ENCODE results near the gene TNS1. TPM values are rescaled to one million over a fixed set of nuclear protein-coding genes. Genes with fewer than 3 reads are reported as not detected.

The TNS1 gene
- total and polyA plus RNA-seq, 2 donors (not counting 1 experiment from before 2014, with no cell fraction given), result 0.10 to 0.86 TPM

DNA sequence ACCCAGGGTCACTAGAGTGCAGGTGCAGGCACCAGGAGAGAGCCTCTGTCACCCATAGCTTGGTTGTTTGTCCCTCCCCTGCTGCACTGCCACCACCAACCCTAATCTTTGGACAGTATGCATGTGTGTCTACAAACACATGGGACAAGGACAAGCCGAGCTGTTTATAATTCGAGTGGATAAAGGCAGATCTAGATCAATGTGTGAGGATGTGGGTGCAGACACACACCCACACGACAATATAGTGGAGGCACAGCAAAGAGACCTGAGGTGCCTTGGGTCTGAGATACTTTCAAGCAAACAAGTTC lies 199.2 kb downstream of the TNS1 start:
- intact Hi-C loops (cut with micrococcal nuclease), result no loop called here
- CTCF ChIA-PET, result interaction anchor here (0.7 to 4.9 kb wide), 3 partner anchors 13 to 187 kb away, joined by 4 to 32 read pairs (median 6); no protein-coding TSS in a partner anchor

DNA sequence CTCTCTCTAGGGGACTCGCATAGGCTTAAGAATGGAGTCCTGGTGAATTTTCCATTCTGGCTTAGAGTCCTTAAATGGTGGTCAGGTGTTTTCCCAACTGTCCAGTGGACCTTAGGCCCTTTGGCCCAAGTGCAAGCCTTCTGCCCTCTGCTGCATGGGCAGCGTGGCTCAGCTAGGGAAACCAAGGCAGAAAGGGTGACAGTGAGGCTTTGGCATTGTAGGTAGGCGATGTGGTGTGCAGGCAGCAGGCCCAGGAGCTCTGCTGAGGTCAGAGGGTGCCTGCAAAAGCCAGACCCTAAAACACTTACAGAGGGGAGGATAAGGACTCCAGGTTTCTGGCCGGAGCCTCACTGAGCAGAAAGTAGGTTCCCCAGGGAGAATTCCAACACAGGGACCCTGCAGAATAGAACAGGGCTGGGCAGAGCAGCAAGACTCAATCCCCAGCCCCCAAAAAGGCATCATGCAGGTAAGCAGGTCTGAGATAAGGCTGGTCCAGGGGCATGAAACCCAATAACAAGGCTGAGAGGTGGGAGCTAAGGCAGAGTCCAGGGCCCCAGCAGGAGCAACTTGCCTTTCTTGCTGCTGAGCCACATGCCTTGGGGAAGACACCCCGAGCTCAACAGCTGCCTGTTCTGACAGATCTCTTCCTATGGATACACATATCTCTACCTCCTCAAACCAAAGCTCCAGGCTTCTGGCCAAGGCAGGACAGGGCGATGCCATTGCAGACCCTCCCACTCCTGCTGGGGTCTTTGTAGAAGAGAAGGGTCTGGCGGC lies 199.7 kb downstream of the TNS1 start:
- Mint-ChIP-seq H3K4me1 (peaks cover 8% of the 10 kb centered on the region), H3K27me3 (peaks cover 6% of the 10 kb centered on the region), H3K4me3 (no peak overlapping the region), H3K9me3 (ENCODE audit: insufficient read depth) (no peaks in the 10 kb centered on the region), H3K27ac (no peak overlapping the region)
- 82% methylated on average over 4 of the region's 7 CpGs for WGBS (ENCODE audit: insufficient coverage)
- Histone ChIP-seq H3K4me3 (ENCODE audit: control extremely low read depth in 1 of 5, extremely low read depth in 1 of 5, insufficient read depth in 1 of 5, low read depth in 2 of 5, low read length in 4 of 5) (no peak overlapping the region), H3K79me2 (ENCODE audit: control insufficient read depth, insufficient read depth, low read length) (no peaks in the 10 kb centered on the region), H4K20me1 (ENCODE audit: control insufficient read depth, insufficient read depth, low read length, poor library complexity, severe bottlenecking) (no peaks in the 10 kb centered on the region), H3K9ac (ENCODE audit: low read length) (no peak overlapping the region), H3K27me3 (replicated peaks in 1 of 4; ENCODE audit: control extremely low read depth in 1 of 4, control insufficient read depth in 3 of 4, insufficient read depth in 4 of 4, low read length in 3 of 4) (peaks cover 0 to 2% (median 0%) of the 10 kb centered on the region in 4 experiments), H3K4me2 (replicated peaks; ENCODE audit: low read depth, low read length, poor library complexity, severe bottlenecking) (no peak overlapping the region), H3K9me3 (ENCODE audit: control extremely low read depth in 1 of 3, control insufficient read depth in 2 of 3, insufficient read depth in 1 of 3, low read length in 2 of 3) (peaks cover 0 to 4% (median 0%) of the 10 kb centered on the region in 3 donors), H2AFZ (ENCODE audit: insufficient read depth, low read depth, low read length, poor library complexity, severe bottlenecking) (no peak overlapping the region), H3K36me3 (replicated peaks in 1 of 2; ENCODE audit: control extremely low read depth in 1 of 2, control insufficient read depth in 1 of 2, extremely low read depth in 1 of 2, insufficient read depth in 2 of 2, low read length in 1 of 2) (no peaks in the 10 kb centered on the region), H3K4me1 (ENCODE audit: control insufficient read depth in 2 of 2, insufficient read depth in 2 of 2, low read length in 2 of 2) (peaks cover 11 to 14% of the 10 kb centered on the region in 2 donors), H3K27ac (ENCODE audit: low read length in 2 of 2) (no peak overlapping the region)
- ATAC-seq (ENCODE audit: low read depth) (no peak), DNase-seq (no peak)
- intact Hi-C loops (cut with micrococcal nuclease), result no loop called here
- CTCF ChIA-PET, result interaction anchor here (0.7 to 4.9 kb wide), 3 partner anchors 13 to 188 kb away, joined by 4 to 32 read pairs (median 6); no protein-coding TSS in a partner anchor
- POLR2A ChIA-PET, result no interaction called here
- TF ChIP-seq EZH2 (IDR thresholded peaks at IDR 0.05; ENCODE audit: borderline replicate concordance, insufficient read depth, low read depth, low read length, poor library complexity, severe bottlenecking), result no peak
- TF ChIP-seq, protein P1, sequence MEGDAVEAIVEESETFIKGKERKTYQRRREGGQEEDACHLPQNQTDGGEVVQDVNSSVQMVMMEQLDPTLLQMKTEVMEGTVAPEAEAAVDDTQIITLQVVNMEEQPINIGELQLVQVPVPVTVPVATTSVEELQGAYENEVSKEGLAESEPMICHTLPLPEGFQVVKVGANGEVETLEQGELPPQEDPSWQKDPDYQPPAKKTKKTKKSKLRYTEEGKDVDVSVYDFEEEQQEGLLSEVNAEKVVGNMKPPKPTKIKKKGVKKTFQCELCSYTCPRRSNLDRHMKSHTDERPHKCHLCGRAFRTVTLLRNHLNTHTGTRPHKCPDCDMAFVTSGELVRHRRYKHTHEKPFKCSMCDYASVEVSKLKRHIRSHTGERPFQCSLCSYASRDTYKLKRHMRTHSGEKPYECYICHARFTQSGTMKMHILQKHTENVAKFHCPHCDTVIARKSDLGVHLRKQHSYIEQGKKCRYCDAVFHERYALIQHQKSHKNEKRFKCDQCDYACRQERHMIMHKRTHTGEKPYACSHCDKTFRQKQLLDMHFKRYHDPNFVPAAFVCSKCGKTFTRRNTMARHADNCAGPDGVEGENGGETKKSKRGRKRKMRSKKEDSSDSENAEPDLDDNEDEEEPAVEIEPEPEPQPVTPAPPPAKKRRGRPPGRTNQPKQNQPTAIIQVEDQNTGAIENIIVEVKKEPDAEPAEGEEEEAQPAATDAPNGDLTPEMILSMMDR (IDR thresholded peaks at IDR 0.05), result no peak

More for the DNA sequence above, 199.2 kb downstream of the TNS1 start:
- no peaks in the 10 kb centered on the region for H4K20me1 ChIP-seq (ENCODE audit: control insufficient read depth, insufficient read depth, low read length, poor library complexity, severe bottlenecking)
- Mint-ChIP-seq H3K27me3 (peaks cover 6% of the 10 kb centered on the region), H3K27ac (no peak overlapping the region), H3K4me3 (no peak overlapping the region), H3K9me3 (ENCODE audit: insufficient read depth) (no peaks in the 10 kb centered on the region), H3K4me1 (peaks cover 7% of the 10 kb centered on the region)
- H3K27me3 ChIP-seq (replicated peaks in 1 of 4; ENCODE audit: control extremely low read depth in 1 of 4, control insufficient read depth in 3 of 4, insufficient read depth in 4 of 4, low read length in 3 of 4), result peaks cover 0 to 2% (median 0%) of the 10 kb centered on the region in 4 experiments
- ATAC-seq (ENCODE audit: low read depth) (no peak), DNase-seq (no peak)
- H3K4me3 ChIP-seq (ENCODE audit: control extremely low read depth in 1 of 5, extremely low read depth in 1 of 5, insufficient read depth in 1 of 5, low read depth in 2 of 5, low read length in 4 of 5), result no peak overlapping the region
- no peak overlapping the region for H3K4me2 ChIP-seq (replicated peaks; ENCODE audit: low read depth, low read length, poor library complexity, severe bottlenecking)
- POLR2A ChIA-PET, result no interaction called here
- no peaks in the 10 kb centered on the region for H3K79me2 ChIP-seq (ENCODE audit: control insufficient read depth, insufficient read depth, low read length)
- H2AFZ ChIP-seq (ENCODE audit: insufficient read depth, low read depth, low read length, poor library complexity, severe bottlenecking), result no peak overlapping the region
- no peak for TF ChIP-seq EZH2 (IDR thresholded peaks at IDR 0.05; ENCODE audit: borderline replicate concordance, insufficient read depth, low read depth, low read length, poor library complexity, severe bottlenecking)
- TF ChIP-seq, protein P1 (IDR thresholded peaks at IDR 0.05), result no peak
- no peak overlapping the region for H3K9ac ChIP-seq (ENCODE audit: low read length)
- peaks cover 7 to 9% of the 10 kb centered on the region in 2 donors for H3K4me1 ChIP-seq (ENCODE audit: control insufficient read depth in 2 of 2, insufficient read depth in 2 of 2, low read length in 2 of 2)
- H3K27ac ChIP-seq (ENCODE audit: low read length in 2 of 2), result no peak overlapping the region
- H3K36me3 ChIP-seq (replicated peaks in 1 of 2; ENCODE audit: control extremely low read depth in 1 of 2, control insufficient read depth in 1 of 2, extremely low read depth in 1 of 2, insufficient read depth in 2 of 2, low read length in 1 of 2), result no peaks in the 10 kb centered on the region
- peaks cover 0 to 4% (median 0%) of the 10 kb centered on the region in 3 donors for H3K9me3 ChIP-seq (ENCODE audit: control extremely low read depth in 1 of 3, control insufficient read depth in 2 of 3, insufficient read depth in 1 of 3, low read length in 2 of 3)
- WGBS (ENCODE audit: insufficient coverage), result no CpG with 5 or more reads among the region's 3 CpGs

Measured in B cell (primary cell).